HCT116 (cell line): Measurements from ENCODE around the gene THSD7A. TPM values are rescaled to one million over a fixed set of nuclear protein-coding genes. Genes with fewer than 3 reads are reported as not detected.

Source experiments
- ATAC-seq: fragments of 200-7000 bp; cut with Tn5 transposase; 2 replicates; pipeline ENCODE4 v1.9.1; 2020; ENCODE audit warnings: mild to moderate bottlenecking, moderate library complexity
- BruUV-seq: library from RNA; stranded (reverse); fragments of 400-500 nt; replicated peaks from 2 replicates; lab custom pipeline; 2021; lab: Mats Ljungman, UMichigan
- CTCF ChIA-PET: fragments of 300-600 bp; sonication (Branson Sonifier 250); formaldehyde crosslinking; loops from one replicate; lab custom pipeline; 2021; ENCODE audit warnings: antibody characterized with exemption; lab: Charles Lee
- POLR2A ChIA-PET: fragments of 300-600, 350-600 bp; sonication (Branson Sonifier 250); formaldehyde crosslinking; loops from one replicate; lab custom pipeline; 2021; ENCODE audit warnings: antibody characterized with exemption; lab: Charles Lee
- RAD21 ChIA-PET, 2 experiments: fragments of 300-600 bp; sonication (Branson Sonifier 250); formaldehyde crosslinking; loops; one replicate each; lab custom pipeline; 2023; ENCODE audit warnings: low total read pairs in 2 of 2; ENCODE audit not compliant: uncharacterized antibody in 2 of 2, unreplicated experiment in 2 of 2, low non-redundant PET in 1 of 2; lab: Charles Lee
- DNase-seq: peaks from one replicate; pipeline ENCODE4 v3.0.0-alpha.2; 2010; ENCODE audit warnings: low read depth, low spot score
- H2AFZ ChIP-seq: fragments of 200-600 bp; shearing (Covaris generic), sonication (generic); 2 replicates; pipeline ENCODE4 v1.6.1; 2017; ENCODE audit warnings: low read depth, mixed run types, mixed read lengths, antibody characterized with exemption, low read length; ENCODE audit not compliant: poor library complexity, severe bottlenecking
- H3K27ac ChIP-seq: 2 replicates; pipeline ENCODE4 v1.5.1; 2012; ENCODE audit warnings: low read depth, low read length
- H3K27me3 ChIP-seq: fragments of 200-600 bp; sonication (generic); 2 replicates; pipeline ENCODE4 v1.6.1; 2016; ENCODE audit warnings: mixed run types, low read length, mixed read lengths; ENCODE audit not compliant: insufficient read depth
- H3K36me3 ChIP-seq, 2 experiments: fragments of 200-500 bp in 1 of 2; fragments of 200-600 bp in 1 of 2; sonication (Bioruptor generic) in 1 of 2; sonication (generic) in 1 of 2; 2 replicates each; pipeline versions ENCODE4 v1.5.1 to v1.6.1; 2014 to 2016; ENCODE audit warnings: low read length in 2 of 2, inconsistent platforms in 1 of 2, mixed read lengths in 1 of 2, mixed run types in 1 of 2; ENCODE audit not compliant: insufficient read depth in 2 of 2, control insufficient read depth in 1 of 2
- H3K4me1 ChIP-seq, 2 experiments: fragments of 200-600 bp in 1 of 2; sonication (generic) in 1 of 2; 2 replicates each; pipeline versions ENCODE4 v1.5.1 to v1.6.1; 2012 to 2017; ENCODE audit warnings: low read length in 2 of 2, inconsistent platforms in 1 of 2, mild to moderate bottlenecking in 1 of 2, mixed read lengths in 1 of 2, mixed run types in 1 of 2, moderate library complexity in 1 of 2; ENCODE audit not compliant: insufficient read depth in 2 of 2, control insufficient read depth in 1 of 2
- H3K4me2 ChIP-seq: fragments of 200-600 bp; sonication (generic); 2 replicates; pipeline ENCODE4 v1.6.1; 2017; ENCODE audit warnings: mixed run types, low read length, mixed read lengths
- H3K4me3 ChIP-seq, 2 experiments: fragments of 200-600 bp in 1 of 2; sonication (generic) in 1 of 2; replicated peaks in 1 of 2; 2 replicates each; pipeline ENCODE4 v1.5.1; 2011 to 2016; ENCODE audit warnings: low read length in 2 of 2, control low read depth in 1 of 2, low read depth in 1 of 2, mild to moderate bottlenecking in 1 of 2, mixed read lengths in 1 of 2, mixed run types in 1 of 2
- H3K79me2 ChIP-seq: fragments of 200-600 bp; sonication (generic); 2 replicates; pipeline ENCODE4 v1.6.1; 2017; ENCODE audit warnings: mild to moderate bottlenecking, mixed run types, low read length, moderate library complexity, mixed read lengths; ENCODE audit not compliant: insufficient read depth
- H3K9ac ChIP-seq: fragments of 200-600 bp; sonication (generic); 2 replicates; pipeline ENCODE4 v1.6.1; 2016; ENCODE audit warnings: low read length, mixed read lengths
- H3K9me2 ChIP-seq: fragments of 200-600 bp; sonication (generic), shearing (Covaris generic); 2 replicates; pipeline ENCODE4 v1.6.1; 2017; ENCODE audit warnings: mixed run types, mild to moderate bottlenecking, moderate library complexity; ENCODE audit not compliant: insufficient read depth
- H3K9me3 ChIP-seq, 2 experiments: fragments of 200-500 bp in 1 of 2; fragments of 200-600 bp in 1 of 2; sonication (Bioruptor generic) in 1 of 2; sonication (generic) in 1 of 2; 2 replicates each; pipeline ENCODE4 v1.6.1; 2014 to 2017; ENCODE audit warnings: low read length in 2 of 2, mixed read lengths in 2 of 2, inconsistent platforms in 1 of 2, low read depth in 1 of 2, mild to moderate bottlenecking in 1 of 2, mixed run types in 1 of 2, moderate library complexity in 1 of 2; ENCODE audit not compliant: control insufficient read depth in 1 of 2, insufficient read depth in 1 of 2
- H4K20me1 ChIP-seq: fragments of 200-600 bp; sonication (generic), shearing (Covaris generic); 2 replicates; pipeline ENCODE4 v1.6.1; 2017; ENCODE audit warnings: mixed run types, mild to moderate bottlenecking, moderate library complexity; ENCODE audit not compliant: insufficient read depth
- ATF3 ChIP-seq: IDR thresholded peaks from 2 replicates; pipeline ENCODE4 v1.6.1; 2012
- CBX3 ChIP-seq: IDR thresholded peaks from 2 replicates; pipeline ENCODE4 v1.6.1; 2012; ENCODE audit warnings: low read depth
- CEBPB ChIP-seq: IDR thresholded peaks from 2 replicates; pipeline ENCODE4 v1.6.1; 2012; ENCODE audit warnings: low read depth
- EGR1 ChIP-seq: IDR thresholded peaks from 2 replicates; pipeline ENCODE4 v1.6.1; 2012; ENCODE audit warnings: low read depth
- ELF1 ChIP-seq: IDR thresholded peaks from 2 replicates; pipeline ENCODE4 v1.6.1; 2012; ENCODE audit warnings: low read depth, borderline replicate concordance
- EZH2 ChIP-seq: fragments of 200-600 bp; sonication (generic); IDR thresholded peaks from 2 replicates; pipeline ENCODE4 v1.6.1; 2017; ENCODE audit warnings: antibody characterized with exemption, mixed run types
- EZH2phosphoT487 ChIP-seq: fragments of 200-600 bp; IDR thresholded peaks from 2 replicates; pipeline ENCODE4 v1.6.1; 2018; ENCODE audit warnings: antibody characterized with exemption, borderline replicate concordance
- FOSL1 ChIP-seq: IDR thresholded peaks from 2 replicates; pipeline ENCODE4 v1.6.1; 2012; ENCODE audit warnings: low read depth
- JUND ChIP-seq: IDR thresholded peaks from 2 replicates; pipeline ENCODE4 v1.6.1; 2012
- MAX ChIP-seq: IDR thresholded peaks from 2 replicates; pipeline ENCODE4 v1.6.1; 2012
- POLR2A ChIP-seq: IDR thresholded peaks from 2 replicates; pipeline ENCODE4 v1.7.0; 2011; ENCODE audit warnings: borderline replicate concordance; ENCODE audit not compliant: insufficient read depth, insufficient read length; ENCODE audit errors: extremely low read depth
- POLR2AphosphoS5 ChIP-seq: IDR thresholded peaks from 2 replicates; pipeline ENCODE4 v1.6.1; 2011; ENCODE audit warnings: mild to moderate bottlenecking, low read depth, low read length, moderate library complexity
- RAD21 ChIP-seq: IDR thresholded peaks from 2 replicates; pipeline ENCODE4 v1.6.1; 2012; ENCODE audit warnings: low read depth, mild to moderate bottlenecking
- REST ChIP-seq: IDR thresholded peaks from 2 replicates; pipeline ENCODE4 v1.6.1; 2012; ENCODE audit warnings: low read depth
- SIN3A ChIP-seq: IDR thresholded peaks from 2 replicates; pipeline ENCODE4 v1.6.1; 2012; ENCODE audit warnings: low read depth
- SP1 ChIP-seq: IDR thresholded peaks from 2 replicates; pipeline ENCODE4 v1.6.1; 2012; ENCODE audit warnings: low read depth
- SRF ChIP-seq: IDR thresholded peaks from 2 replicates; pipeline ENCODE4 v1.6.1; 2012; ENCODE audit warnings: low read depth
- YY1 ChIP-seq: IDR thresholded peaks from 2 replicates; pipeline ENCODE4 v1.6.1; 2011; ENCODE audit warnings: low read length, low read depth, moderate library complexity, mild to moderate bottlenecking; ENCODE audit not compliant: insufficient replicate concordance; ENCODE audit errors: extremely low read depth
- ZFX ChIP-seq: fragments of 450-650 bp; IDR thresholded peaks from 2 replicates; pipeline ENCODE4 v1.6.1; 2017
- ZNF274 ChIP-seq: fragments of 200-500 bp; sonication (Bioruptor generic); IDR thresholded peaks from 2 replicates; pipeline ENCODE4 v1.6.1; 2014; ENCODE audit warnings: mild to moderate bottlenecking, low read depth, low read length, inconsistent platforms
- intact Hi-C: fragments of 100-400 bp; cut with micrococcal nuclease; formaldehyde crosslinking; loops from 2 replicates; pipeline ENCODE4 v1.10.0; 2022
- total RNA-seq: library from RNA; stranded (reverse); gene quantifications from one replicate; pipeline ENCODE4 v1.2.1, GENCODE V29; 2021; ENCODE audit not compliant: unreplicated experiment

THSD7A gene
- total RNA-seq, 1 experiment from 2014 or later, result 0.05 TPM

GRCh38 chr7:11667810-11668185 is 164.2 kb downstream of the THSD7A start:
- H3K4me1 ChIP-seq, result no peaks in the 10 kb centered on the region
- H3K27ac ChIP-seq, result no peak overlapping the region
- no peak overlapping the region for H2AFZ ChIP-seq
- no peaks in the 10 kb centered on the region for H3K79me2 ChIP-seq
- intact Hi-C loops, result no loop called here
- H3K4me2 ChIP-seq, result no peak overlapping the region
- BruUV-seq, result no TSS peak
- no peak for TF ChIP-seq SRF
- no peak for TF ChIP-seq MAX
- no peak for TF ChIP-seq RAD21
- no peak for TF ChIP-seq CBX3
- no peak for TF ChIP-seq ELF1
- no peak for TF ChIP-seq ATF3
- no peak for TF ChIP-seq EZH2
- TF ChIP-seq CEBPB, result no peak
- TF ChIP-seq EZH2phosphoT487, result no peak
- TF ChIP-seq REST, result no peak
- no peak for TF ChIP-seq POLR2A
- no peak for TF ChIP-seq JUND
- no peak for TF ChIP-seq FOSL1
- no peak for TF ChIP-seq EGR1
- TF ChIP-seq SP1, result no peak
- no peak for TF ChIP-seq ZFX
- TF ChIP-seq ZNF274, result no peak
- TF ChIP-seq SIN3A, result no peak
- no peak for TF ChIP-seq YY1
- TF ChIP-seq POLR2AphosphoS5, result no peak
- TF ChIP-seq, all 23 proteins: peak for 0
- no peak for ATAC-seq
- CTCF ChIA-PET, result no interaction called here
- DNase-seq, result no peak
- Histone ChIP-seq H3K9ac (no peak overlapping the region), H3K9me3 (no peaks in the 10 kb centered on the region), H3K9me2 (no peaks in the 10 kb centered on the region), H3K4me3 (no peak overlapping the region), H3K36me3 (no peaks in the 10 kb centered on the region), H3K27me3 (no peaks in the 10 kb centered on the region), H4K20me1 (no peaks in the 10 kb centered on the region)
- RAD21 ChIA-PET, result no interaction called here
- POLR2A ChIA-PET, result no interaction called here
